Epidermal melanocyte (primary cell): ENCODE data around the gene LEFTY2.
"Not testable (repeated sequence)": the region's sequence is repeated elsewhere in the genome, so short reads cannot be mapped to it uniquely, and the experiment has no call there.

Source experiments
- DNase-seq: peaks from one replicate; pipeline ENCODE4 v3.0.0; 2011; ENCODE audit warnings: low spot score; ENCODE audit not compliant: insufficient read length

LEFTY2 gene, protein sequence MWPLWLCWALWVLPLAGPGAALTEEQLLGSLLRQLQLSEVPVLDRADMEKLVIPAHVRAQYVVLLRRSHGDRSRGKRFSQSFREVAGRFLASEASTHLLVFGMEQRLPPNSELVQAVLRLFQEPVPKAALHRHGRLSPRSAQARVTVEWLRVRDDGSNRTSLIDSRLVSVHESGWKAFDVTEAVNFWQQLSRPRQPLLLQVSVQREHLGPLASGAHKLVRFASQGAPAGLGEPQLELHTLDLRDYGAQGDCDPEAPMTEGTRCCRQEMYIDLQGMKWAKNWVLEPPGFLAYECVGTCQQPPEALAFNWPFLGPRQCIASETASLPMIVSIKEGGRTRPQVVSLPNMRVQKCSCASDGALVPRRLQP

DNA sequence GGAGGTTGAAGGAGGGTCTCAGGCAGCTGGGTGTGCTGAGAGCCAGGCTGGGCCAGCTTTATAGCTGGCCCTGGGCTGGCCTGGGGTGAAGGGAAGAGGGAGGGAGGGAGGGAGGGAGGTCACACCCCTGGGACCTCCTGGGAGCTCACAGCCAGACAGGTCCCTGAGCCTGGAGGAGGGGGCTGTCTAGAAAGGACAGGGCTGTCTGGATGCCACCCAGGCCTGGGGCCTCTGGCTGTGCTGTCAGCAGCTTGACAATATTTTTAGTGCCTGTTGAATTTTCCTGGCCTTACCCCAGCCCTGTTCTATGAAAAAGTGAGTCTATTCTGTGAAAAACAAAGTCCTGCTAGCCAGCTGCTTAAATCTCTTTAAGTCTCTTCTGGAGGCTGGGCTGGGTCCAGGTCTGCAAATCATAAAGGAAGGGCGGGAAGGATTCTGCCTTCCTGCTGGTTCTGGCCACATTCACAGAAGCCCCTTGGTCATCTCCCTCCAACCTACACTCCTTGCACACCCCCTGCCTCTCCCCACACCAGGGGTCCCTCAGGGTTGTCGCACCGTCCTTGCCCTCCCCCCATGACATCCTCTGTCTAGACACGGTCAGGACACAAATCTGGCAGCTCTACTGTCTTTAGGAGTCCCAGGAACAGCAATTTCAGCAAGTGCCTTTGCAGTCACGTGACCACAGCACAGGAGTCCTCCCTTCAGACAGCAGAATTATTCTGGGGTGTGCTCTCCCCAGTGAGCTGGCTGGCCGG is at the start of gene LEFTY2:
Gene LEFTY2 (minus strand): TSS at position 34 of the 755 bp plus-strand sequence. CDS start 80 bp downstream, outside the sequence.
- no peak for DNase-seq

DNA sequence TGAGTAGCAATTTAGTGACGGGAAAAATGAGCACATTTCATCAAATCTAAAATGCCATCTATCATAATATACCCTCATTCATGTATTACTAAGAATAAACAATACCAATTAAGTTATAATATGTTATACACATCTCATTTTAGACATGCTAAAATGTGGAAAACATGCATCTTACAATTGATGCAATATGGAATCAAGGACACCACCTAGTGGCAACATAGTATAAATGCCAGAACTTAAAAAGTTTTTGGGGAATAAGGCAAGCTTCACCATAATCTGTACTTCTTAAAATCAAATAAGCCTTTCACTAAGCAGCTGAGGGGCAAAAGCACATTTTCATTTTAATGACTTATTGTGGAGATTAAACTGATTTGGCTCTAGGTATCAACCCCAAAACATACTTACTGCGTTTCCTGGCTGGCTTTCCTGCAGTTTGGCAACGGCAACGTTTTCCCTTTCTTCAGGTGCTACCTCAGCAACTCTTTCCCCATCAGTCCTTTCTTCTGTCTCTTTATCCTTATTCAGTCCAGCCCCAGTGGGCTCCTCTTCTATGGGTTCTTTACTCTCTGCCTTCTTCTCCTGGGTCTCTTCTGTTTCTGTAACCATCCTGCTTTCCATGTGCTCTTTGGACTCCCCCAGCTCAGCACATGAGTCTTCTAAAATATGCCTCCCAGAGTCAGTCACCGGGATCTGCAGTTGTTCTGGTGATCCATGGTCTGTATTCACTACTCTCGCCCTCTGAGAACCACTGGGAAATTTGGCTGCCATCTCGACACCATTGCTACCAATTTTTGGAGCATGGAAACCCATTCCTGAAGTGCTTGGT is 46.7 kb upstream of the LEFTY2 start:
- DNase-seq, result no peak

GRCh38 chr1:225981714-225982113 is 40.7 kb upstream of the LEFTY2 start:
- DNase-seq, result no peak

DNA sequence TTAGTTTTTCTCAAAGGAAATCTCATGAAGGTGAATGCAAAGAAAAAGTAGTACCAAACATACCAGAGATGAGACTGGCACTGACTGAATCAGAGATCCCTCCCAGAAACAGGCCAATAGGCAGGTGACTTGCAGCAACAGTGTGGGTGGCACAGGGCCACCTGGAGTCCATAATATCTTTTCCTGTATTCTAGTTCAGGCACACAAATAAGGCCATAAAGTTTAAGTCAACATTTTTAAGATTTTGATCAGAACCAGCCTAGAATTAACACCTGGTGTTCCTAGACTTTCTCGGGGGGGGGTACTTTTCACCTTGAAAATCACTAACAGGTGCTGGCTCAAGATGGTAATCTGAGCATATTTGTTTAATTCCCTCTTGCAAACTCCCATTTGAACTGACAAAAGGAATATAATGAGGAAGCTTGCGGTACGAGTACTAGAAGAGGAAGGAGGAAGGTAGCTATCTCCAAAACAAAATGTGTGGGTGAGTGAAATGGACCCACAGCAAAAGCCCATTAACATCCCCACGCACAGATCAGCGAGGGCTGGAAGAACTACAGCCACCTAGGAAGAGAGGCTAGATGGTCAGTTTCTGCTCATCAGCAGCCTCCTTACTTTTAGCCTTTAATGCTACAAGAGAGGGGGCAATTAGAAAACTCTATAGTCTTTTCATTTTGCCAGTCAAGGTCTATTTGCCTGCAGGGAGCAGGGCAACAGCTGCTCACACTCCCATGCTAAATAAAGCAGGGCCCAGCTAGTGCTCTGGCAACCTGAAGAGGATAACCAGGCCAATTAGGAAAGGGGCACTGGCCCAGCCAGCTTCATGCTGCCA is 39.2 kb upstream of the LEFTY2 start:
- DNase-seq, result no peak

DNA sequence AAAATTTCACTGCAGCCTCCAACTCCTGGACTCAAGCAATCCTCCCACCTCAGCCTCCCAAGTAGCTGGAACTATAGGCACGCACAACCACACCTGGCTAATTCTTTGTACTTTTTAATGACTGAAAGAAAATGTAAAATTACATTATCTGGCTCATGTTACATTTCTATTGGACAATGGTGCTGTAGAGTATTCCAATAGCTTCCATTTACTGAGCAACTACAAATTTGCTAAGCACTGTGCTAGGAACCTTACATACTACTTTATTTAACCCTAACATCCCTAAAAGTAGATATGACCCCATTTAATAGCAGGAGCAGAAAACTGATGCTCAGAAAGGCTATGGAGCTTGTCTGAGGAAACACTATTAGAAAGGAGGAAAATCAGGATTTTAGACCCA is 38.4 kb upstream of the LEFTY2 start:
- DNase-seq, result no peak

DNA sequence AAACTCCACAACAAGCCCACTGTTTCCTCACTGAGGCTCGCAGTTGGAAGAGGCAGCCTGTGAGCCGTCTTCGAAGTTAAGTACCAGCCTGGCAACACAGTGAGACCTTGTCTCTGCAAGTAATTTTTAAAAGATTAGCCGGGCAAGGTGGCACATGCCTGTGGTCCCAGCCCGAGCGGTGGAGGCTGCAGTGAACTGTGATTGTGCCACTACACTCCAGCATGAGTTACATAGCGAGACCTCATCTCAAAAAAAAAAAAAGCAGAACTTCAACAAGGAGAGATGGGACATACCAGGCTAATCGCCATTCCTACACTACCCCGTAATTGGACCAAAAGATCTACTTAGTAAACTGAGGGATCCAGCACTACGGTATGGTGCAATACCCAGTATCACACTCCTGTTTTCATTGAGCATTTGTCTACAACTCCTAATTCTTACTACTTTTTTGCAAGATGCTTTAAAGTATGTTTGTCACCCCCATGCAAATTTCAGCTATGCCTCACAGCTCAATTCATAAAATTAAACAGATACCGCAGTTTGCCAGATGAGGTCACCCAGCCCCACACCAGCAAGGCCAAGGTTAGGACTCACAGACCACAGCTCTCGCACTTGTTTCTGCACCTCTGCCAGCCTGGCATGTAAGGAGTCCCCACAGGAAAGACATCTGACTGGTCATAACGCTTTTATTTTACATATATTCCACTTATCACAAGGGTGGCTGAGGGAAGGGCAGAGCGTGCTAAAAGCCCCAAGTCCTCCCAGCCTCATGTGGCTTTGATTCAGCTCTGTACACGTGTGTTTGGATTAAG is 37.1 kb upstream of the LEFTY2 start:
- DNase-seq, result no peak

DNA sequence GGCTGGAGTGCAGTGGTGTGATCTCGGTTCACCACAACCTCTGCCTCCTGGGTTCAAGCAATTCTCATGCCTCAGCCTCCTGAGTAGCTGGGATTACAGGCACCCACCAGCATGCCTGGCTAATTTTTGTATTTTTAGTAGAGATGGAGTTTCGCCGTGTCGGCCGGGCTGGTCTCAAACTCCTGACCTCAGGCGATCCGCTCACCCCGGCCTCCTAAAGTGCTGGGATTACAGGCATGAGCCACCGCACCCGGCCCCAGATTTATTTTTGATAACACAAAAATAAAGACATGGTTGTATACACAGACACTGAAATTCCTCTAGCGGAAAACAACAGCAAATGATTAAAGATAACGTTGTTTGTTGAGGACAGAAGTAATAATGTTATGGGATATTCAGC is 34.1 kb upstream of the LEFTY2 start:
- DNase-seq, result not testable (repeated sequence)

- no peak for DNase-seq
These were observed 33.4 kb upstream of the LEFTY2 start for GRCh38 chr1:225974454-225974853.

GRCh38 chr1:225973158-225973557 is 32.1 kb upstream of the LEFTY2 start:
- no peak for DNase-seq

GRCh38 chr1:225972344-225973152 is 31.5 kb upstream of the LEFTY2 start:
- no peak for DNase-seq

DNA sequence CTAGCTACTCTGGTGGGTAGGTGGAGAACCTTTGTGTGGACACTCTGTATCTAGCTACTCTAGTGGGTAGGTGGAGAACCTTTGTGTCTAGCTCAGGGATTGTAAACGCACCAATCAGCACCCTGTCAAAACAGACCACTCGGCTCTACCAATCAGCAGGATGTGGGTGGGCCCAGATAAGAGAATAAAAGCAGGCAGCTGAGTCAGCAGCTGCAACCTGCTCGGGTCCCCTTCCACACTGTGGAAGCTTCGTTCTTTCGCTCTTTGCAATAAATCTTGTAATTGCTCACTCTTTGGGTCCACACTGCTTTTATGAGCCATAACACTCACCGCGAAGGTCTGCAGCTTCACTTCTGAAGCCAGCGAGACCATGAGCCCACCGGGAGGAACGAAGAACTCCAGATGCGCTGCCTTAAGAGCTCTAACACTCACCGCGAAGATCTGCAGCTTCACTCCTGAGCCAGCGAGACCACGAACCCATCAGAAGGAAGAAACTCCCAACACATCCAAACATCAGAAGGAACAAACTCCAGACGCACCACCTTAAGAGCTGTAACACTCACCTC is 29.7 kb upstream of the LEFTY2 start:
- not testable (repeated sequence) for DNase-seq

GRCh38 chr1:225969751-225970150 is 28.7 kb upstream of the LEFTY2 start:
- DNase-seq, result not testable (repeated sequence)

DNA sequence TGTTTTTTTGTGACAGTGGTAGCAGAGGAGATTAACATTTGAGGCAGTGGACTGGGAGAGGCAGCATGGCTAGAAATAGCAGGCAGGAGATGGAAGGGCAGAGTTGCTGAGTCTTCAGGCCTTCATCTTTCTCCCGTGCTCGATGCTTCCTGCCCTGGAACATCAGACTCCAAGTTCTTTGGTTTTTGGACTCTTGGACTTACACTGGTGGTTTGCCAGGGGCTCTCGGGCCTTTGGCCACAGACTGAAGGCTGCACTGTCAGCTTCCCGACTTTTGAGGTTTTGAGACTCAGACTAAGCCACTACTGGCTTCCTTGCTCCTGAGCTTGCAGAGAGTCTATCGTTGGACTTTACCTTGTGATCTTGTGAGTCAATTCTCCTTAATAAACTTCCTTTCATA is 24.2 kb upstream of the LEFTY2 start:
- DNase-seq, result no peak

- DNase-seq, result no peak
These were observed 22.9 kb upstream of the LEFTY2 start for GRCh38 chr1:225963735-225964530.

DNA sequence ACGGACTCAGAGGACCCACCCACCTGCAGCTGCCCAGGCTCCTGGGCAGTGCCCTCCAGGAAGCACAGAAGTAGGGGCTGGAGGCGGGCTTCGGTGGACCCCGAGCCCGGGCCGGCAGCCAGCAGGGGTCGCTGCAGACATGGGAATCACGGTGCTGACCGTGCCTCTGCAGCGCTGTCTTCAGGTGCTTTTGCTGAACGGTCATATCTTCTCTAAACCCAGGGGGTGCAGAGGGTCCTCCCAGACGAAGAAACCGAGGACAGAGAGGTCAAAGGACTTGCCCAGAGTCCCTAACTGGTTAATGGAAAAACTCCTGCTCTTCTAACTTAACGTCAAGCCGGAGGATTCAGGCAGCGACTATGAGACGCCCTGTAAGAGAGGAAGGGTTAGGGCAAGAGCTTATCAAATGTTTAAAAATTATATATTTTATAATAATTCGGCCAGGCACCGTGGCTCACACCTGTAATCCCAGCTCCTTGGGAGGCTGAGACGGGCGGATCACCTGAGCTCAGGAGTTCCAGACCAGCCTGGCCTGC is 21.5 kb upstream of the LEFTY2 start:
- no peak for DNase-seq

- no peak for DNase-seq
These were observed 20.8 kb upstream of the LEFTY2 start for GRCh38 chr1:225961659-225962439.

DNA sequence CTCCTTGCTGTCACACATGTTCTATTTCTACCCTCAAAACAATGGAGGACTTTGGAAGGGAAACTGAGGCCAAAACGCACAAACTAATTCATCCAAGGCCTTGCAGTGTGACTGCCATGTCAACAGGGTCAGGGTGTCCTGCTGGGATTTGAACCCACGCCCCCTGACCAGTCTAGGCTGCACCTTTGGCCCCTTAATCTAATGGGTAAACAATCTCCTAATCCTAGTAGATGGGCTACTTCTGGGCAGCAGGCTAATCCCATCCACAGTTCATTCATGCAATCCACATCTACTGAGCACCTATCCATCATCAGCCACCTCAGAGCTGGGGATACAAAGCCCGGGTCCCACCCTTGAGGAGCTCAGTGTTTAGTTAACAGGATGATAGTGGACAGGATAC is 17.0 kb upstream of the LEFTY2 start:
- no peak for DNase-seq
